ENCODE results near the gene PHACTR1. TPM values are rescaled to one million over a fixed set of nuclear protein-coding genes. Genes with fewer than 3 reads are reported as not detected.
A peak's percentile ranks its signal among the peaks of the same experiment; 100 is the strongest.

Gene PHACTR1
- total RNA-seq, 5 donors from 2014 or later (not counting 1 experiment from before 2014, with no cell fraction given), result 0.63 to 2.6 (median 1.1) TPM

- H3K36me3 Mint-ChIP-seq, result no peaks in the 10 kb centered on the region
- POLR2A ChIA-PET, result no interaction called here
- no peak overlapping the region for H3K4me3 ChIP-seq (ENCODE audit: control insufficient read depth in 1 of 2, extremely low read depth in 1 of 2, low read length in 1 of 2)
- no peak overlapping the region for H3K27ac ChIP-seq (ENCODE audit: low read length)
- peaks cover 2 to 6% (median 4%) of the 10 kb centered on the region in 3 donors for H3K4me1 Mint-ChIP-seq
- H3K4me1 ChIP-seq (ENCODE audit: control insufficient read depth in 1 of 2, extremely low read depth in 1 of 2, insufficient read depth in 2 of 2, low read length in 2 of 2), result no peaks in the 10 kb centered on the region
- H3K9me3 ChIP-seq, result no peaks in the 10 kb centered on the region
- no peak for DNase-seq
- H3K9me3 Mint-ChIP-seq, result no peaks in the 10 kb centered on the region
- H3K27me3 Mint-ChIP-seq, result peaks cover 11 to 15% of the 10 kb centered on the region in 2 donors
- peaks cover 0 to 9% of the 10 kb centered on the region in 2 experiments for H3K27me3 ChIP-seq (replicated peaks in 1 of 2; ENCODE audit: control insufficient read depth in 2 of 2, extremely low read depth in 1 of 2, insufficient read depth in 2 of 2, low read length in 1 of 2)
- no peak overlapping the region for H3K4me3 Mint-ChIP-seq
- no peak overlapping the region for H3K27ac Mint-ChIP-seq
- H3K36me3 ChIP-seq (ENCODE audit: control insufficient read depth in 2 of 2, extremely low read depth in 1 of 2, insufficient read depth in 1 of 2, low read length in 1 of 2), result no peaks in the 10 kb centered on the region
- no peak for ATAC-seq (replicated peaks in 1 of 4)
- 80% methylated on average over 1 of the region's 4 CpGs for WGBS (ENCODE audit: insufficient coverage)
- CTCF ChIA-PET, result interaction anchor here in 1 of 2 donors (0.6 kb wide), 1 partner anchor 1880 kb away, joined by 3 read pairs; no protein-coding TSS in a partner anchor
These were observed 459.2 kb downstream of the PHACTR1 start for GRCh38 chr6:13175759-13176158.

GRCh38 chr6:13177664-13178063 lies 461.1 kb downstream of the PHACTR1 start:
- peaks cover 0 to 10% of the 10 kb centered on the region in 2 experiments for H3K27me3 ChIP-seq (replicated peaks in 1 of 2; ENCODE audit: control insufficient read depth in 2 of 2, extremely low read depth in 1 of 2, insufficient read depth in 2 of 2, low read length in 1 of 2)
- Mint-ChIP-seq H3K4me3 (no peak overlapping the region), H3K4me1 (peaks cover 2 to 6% (median 4%) of the 10 kb centered on the region in 3 donors), H3K9me3 (no peaks in the 10 kb centered on the region), H3K27me3 (peaks cover 9 to 24% of the 10 kb centered on the region in 2 donors), H3K27ac (no peak overlapping the region), H3K36me3 (no peaks in the 10 kb centered on the region)
- WGBS (ENCODE audit: insufficient coverage), result no CpG with 5 or more reads among the region's 2 CpGs
- POLR2A ChIA-PET, result no interaction called here
- DNase-seq (no peak), ATAC-seq (replicated peaks in 1 of 4) (no peak)
- H3K4me3 ChIP-seq (ENCODE audit: control insufficient read depth in 1 of 2, extremely low read depth in 1 of 2, low read length in 1 of 2), result no peak overlapping the region
- H3K27ac ChIP-seq (ENCODE audit: low read length), result no peak overlapping the region
- H3K36me3 ChIP-seq (ENCODE audit: control insufficient read depth in 2 of 2, extremely low read depth in 1 of 2, insufficient read depth in 1 of 2, low read length in 1 of 2), result no peaks in the 10 kb centered on the region
- no peaks in the 10 kb centered on the region for H3K4me1 ChIP-seq (ENCODE audit: control insufficient read depth in 1 of 2, extremely low read depth in 1 of 2, insufficient read depth in 2 of 2, low read length in 2 of 2)
- CTCF ChIA-PET, result no interaction called here
- H3K9me3 ChIP-seq, result no peaks in the 10 kb centered on the region

DNA sequence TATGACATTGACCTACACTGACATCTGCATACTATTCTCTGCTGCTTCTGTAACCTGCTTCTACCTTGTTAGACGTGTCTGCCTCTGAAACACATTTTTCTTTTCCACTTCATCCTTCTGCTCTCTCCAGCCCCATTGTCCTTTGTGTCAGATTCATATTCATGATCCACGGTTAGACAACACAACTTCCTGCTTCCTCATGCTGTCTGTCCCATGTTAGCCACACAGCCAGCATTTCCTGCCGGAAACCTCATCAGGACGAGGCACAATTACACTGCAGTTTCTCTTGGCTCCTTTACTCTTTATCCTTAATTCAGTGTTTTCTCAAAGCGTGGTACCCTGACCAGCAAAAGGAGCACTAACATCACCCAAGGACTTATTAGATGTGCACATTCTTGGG lies 461.5 kb downstream of the PHACTR1 start:
- ATAC-seq (replicated peaks in 1 of 4) (no peak), DNase-seq (no peak)
- 25% methylated on average over 4 of the region's 5 CpGs for WGBS (ENCODE audit: insufficient coverage)
- peaks cover 9 to 24% of the 10 kb centered on the region in 2 donors for H3K27me3 Mint-ChIP-seq
- ChIA-PET POLR2A (no interaction called here), CTCF (no interaction called here)
- peaks cover 0 to 10% of the 10 kb centered on the region in 2 experiments for H3K27me3 ChIP-seq (replicated peaks in 1 of 2; ENCODE audit: control insufficient read depth in 2 of 2, extremely low read depth in 1 of 2, insufficient read depth in 2 of 2, low read length in 1 of 2)
- no peak overlapping the region for H3K27ac ChIP-seq (ENCODE audit: low read length)
- H3K4me3 ChIP-seq (ENCODE audit: control insufficient read depth in 1 of 2, extremely low read depth in 1 of 2, low read length in 1 of 2), result no peak overlapping the region
- H3K4me1 Mint-ChIP-seq, result peaks cover 2 to 6% (median 4%) of the 10 kb centered on the region in 3 donors
- no peaks in the 10 kb centered on the region for H3K36me3 Mint-ChIP-seq
- H3K9me3 Mint-ChIP-seq, result no peaks in the 10 kb centered on the region
- no peak overlapping the region for H3K4me3 Mint-ChIP-seq
- H3K36me3 ChIP-seq (ENCODE audit: control insufficient read depth in 2 of 2, extremely low read depth in 1 of 2, insufficient read depth in 1 of 2, low read length in 1 of 2), result no peaks in the 10 kb centered on the region
- H3K27ac Mint-ChIP-seq, result no peak overlapping the region
- no peaks in the 10 kb centered on the region for H3K4me1 ChIP-seq (ENCODE audit: control insufficient read depth in 1 of 2, extremely low read depth in 1 of 2, insufficient read depth in 2 of 2, low read length in 2 of 2)
- H3K9me3 ChIP-seq, result no peaks in the 10 kb centered on the region

DNA sequence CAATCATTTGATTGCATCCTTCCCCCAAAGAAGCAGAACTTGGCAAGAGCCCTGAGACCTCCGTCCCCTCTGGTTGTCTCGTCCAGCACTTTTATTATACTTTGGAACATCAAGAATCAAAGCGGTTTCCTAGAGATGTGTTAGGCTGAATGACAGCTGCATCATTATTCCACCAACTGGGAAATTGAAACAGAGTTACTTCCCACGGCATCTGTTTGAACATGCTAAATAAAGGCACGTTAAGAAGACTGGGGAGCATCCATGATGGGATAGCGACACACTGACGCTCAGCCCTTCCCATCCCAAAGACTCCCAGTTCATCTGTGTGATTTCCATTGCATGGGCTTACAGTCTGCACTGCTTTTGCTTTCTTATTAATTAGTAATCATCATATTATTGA lies 464.0 kb downstream of the PHACTR1 start:
- ATAC-seq (replicated peaks in 1 of 4) (no peak), DNase-seq (no peak)
- Mint-ChIP-seq H3K4me1 (peaks cover 2 to 17% (median 7%) of the 10 kb centered on the region in 3 donors), H3K27me3 (peaks cover 12 to 29% of the 10 kb centered on the region in 2 donors), H3K9me3 (no peaks in the 10 kb centered on the region), H3K36me3 (no peaks in the 10 kb centered on the region), H3K27ac (no peak overlapping the region), H3K4me3 (no peak overlapping the region)
- no peaks in the 10 kb centered on the region for H3K4me1 ChIP-seq (ENCODE audit: control insufficient read depth in 1 of 2, extremely low read depth in 1 of 2, insufficient read depth in 2 of 2, low read length in 2 of 2)
- H3K27me3 ChIP-seq (replicated peaks in 1 of 2; ENCODE audit: control insufficient read depth in 2 of 2, extremely low read depth in 1 of 2, insufficient read depth in 2 of 2, low read length in 1 of 2), result peaks cover 0 to 23% of the 10 kb centered on the region in 2 experiments
- ChIA-PET CTCF (interaction anchor here in 1 of 2 donors (0.6 kb wide), 1 partner anchor 745 kb away, joined by 3 read pairs; no protein-coding TSS in a partner anchor), POLR2A (interaction anchor here in 1 of 2 donors (0.6 kb wide), 1 partner anchor 1903 kb away, joined by 3 read pairs; no protein-coding TSS in a partner anchor)
- H3K36me3 ChIP-seq (ENCODE audit: control insufficient read depth in 2 of 2, extremely low read depth in 1 of 2, insufficient read depth in 1 of 2, low read length in 1 of 2), result no peaks in the 10 kb centered on the region
- 100% methylated on average over 3 of the region's 7 CpGs for WGBS (ENCODE audit: insufficient coverage)
- H3K9me3 ChIP-seq, result no peaks in the 10 kb centered on the region
- no peak overlapping the region for H3K27ac ChIP-seq (ENCODE audit: low read length)
- no peak overlapping the region for H3K4me3 ChIP-seq (ENCODE audit: control insufficient read depth in 1 of 2, extremely low read depth in 1 of 2, low read length in 1 of 2)

DNA sequence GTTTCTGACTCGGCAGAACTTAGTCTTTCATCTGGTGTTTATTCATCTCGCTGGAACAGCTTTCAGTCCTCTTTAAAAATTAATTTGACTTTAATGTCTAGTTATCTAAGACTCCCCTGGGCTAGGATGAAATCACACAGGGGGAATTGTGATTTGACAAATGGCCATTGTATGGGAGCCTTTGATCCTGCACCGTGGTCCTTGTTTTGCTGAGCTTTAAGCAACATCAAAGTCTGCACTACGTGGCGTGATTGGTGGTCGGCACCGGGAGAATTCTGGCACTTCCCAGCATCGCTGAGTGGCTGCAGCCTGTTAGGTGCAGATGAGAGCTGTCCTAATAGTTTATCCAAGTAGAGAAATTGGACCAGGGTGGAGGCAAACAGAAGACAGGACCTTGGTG lies 464.8 kb downstream of the PHACTR1 start:
- H3K27me3 ChIP-seq (replicated peaks in 1 of 2; ENCODE audit: control insufficient read depth in 2 of 2, extremely low read depth in 1 of 2, insufficient read depth in 2 of 2, low read length in 1 of 2), result peaks cover 0 to 23% of the 10 kb centered on the region in 2 experiments
- H3K4me1 ChIP-seq (ENCODE audit: control insufficient read depth in 1 of 2, extremely low read depth in 1 of 2, insufficient read depth in 2 of 2, low read length in 2 of 2), result no peaks in the 10 kb centered on the region
- peaks cover 12 to 24% of the 10 kb centered on the region in 2 donors for H3K27me3 Mint-ChIP-seq
- CTCF ChIA-PET, result no interaction called here
- ATAC-seq (replicated peaks in 1 of 4) (no peak), DNase-seq (no peak)
- POLR2A ChIA-PET, result no interaction called here
- H3K27ac Mint-ChIP-seq, result no peak overlapping the region
- no peaks in the 10 kb centered on the region for H3K36me3 Mint-ChIP-seq
- H3K9me3 Mint-ChIP-seq, result no peaks in the 10 kb centered on the region
- no peak overlapping the region for H3K4me3 Mint-ChIP-seq
- H3K4me3 ChIP-seq (ENCODE audit: control insufficient read depth in 1 of 2, extremely low read depth in 1 of 2, low read length in 1 of 2), result no peak overlapping the region
- 86% methylated on average over 6 of the region's 8 CpGs for WGBS (ENCODE audit: insufficient coverage)
- no peak overlapping the region for H3K27ac ChIP-seq (ENCODE audit: low read length)
- H3K9me3 ChIP-seq, result no peaks in the 10 kb centered on the region
- H3K36me3 ChIP-seq (ENCODE audit: control insufficient read depth in 2 of 2, extremely low read depth in 1 of 2, insufficient read depth in 1 of 2, low read length in 1 of 2), result no peaks in the 10 kb centered on the region
- H3K4me1 Mint-ChIP-seq, result peaks cover 2 to 17% (median 7%) of the 10 kb centered on the region in 3 donors

GRCh38 chr6:13183415-13184088 lies 467.0 kb downstream of the PHACTR1 start:
- no peaks in the 10 kb centered on the region for H3K9me3 Mint-ChIP-seq

More at GRCh38 chr6:13183415-13184088, 467.0 kb downstream of the PHACTR1 start:
- Histone ChIP-seq H3K36me3 (ENCODE audit: control insufficient read depth in 2 of 2, extremely low read depth in 1 of 2, insufficient read depth in 1 of 2, low read length in 1 of 2) (no peaks in the 10 kb centered on the region), H3K4me3 (ENCODE audit: control insufficient read depth in 1 of 2, extremely low read depth in 1 of 2, low read length in 1 of 2) (no peak overlapping the region), H3K9me3 (no peaks in the 10 kb centered on the region), H3K27me3 (replicated peaks in 1 of 2; ENCODE audit: control insufficient read depth in 2 of 2, extremely low read depth in 1 of 2, insufficient read depth in 2 of 2, low read length in 1 of 2) (peaks cover 0 to 21% of the 10 kb centered on the region in 2 experiments), H3K27ac (ENCODE audit: low read length) (no peak overlapping the region), H3K4me1 (ENCODE audit: control insufficient read depth in 1 of 2, extremely low read depth in 1 of 2, insufficient read depth in 2 of 2, low read length in 2 of 2) (no peaks in the 10 kb centered on the region)
- H3K27ac Mint-ChIP-seq, result no peak overlapping the region
- H3K4me1 Mint-ChIP-seq, result peaks cover 0 to 11% (median 3%) of the 10 kb centered on the region in 3 donors
- peak overlapping the region in 1 of 3 donors; percentile 24 for H3K4me3 Mint-ChIP-seq
- 16% methylated on average over 3 of the region's 9 CpGs for WGBS (ENCODE audit: insufficient coverage)
- DNase-seq (no peak), ATAC-seq (replicated peaks in 1 of 4) (peak in 1 of 4 experiments; percentile 46)
- CTCF ChIA-PET, result no interaction called here
- H3K27me3 Mint-ChIP-seq, result peaks cover 12 to 26% of the 10 kb centered on the region in 2 donors
- POLR2A ChIA-PET, result no interaction called here
- H3K36me3 Mint-ChIP-seq, result no peaks in the 10 kb centered on the region
